Activated CD4-positive, alpha-beta T cell treated with anti-CD3 and anti-CD28 coated beads, Interleukin-2, amount 50 U/mL, for 24 hours (primary cell): Measurements from ENCODE around the gene ADORA2A.

Experiments used
- DNase-seq, 2 donors: peaks; one replicate each; pipeline ENCODE4 v3.0.0-alpha.2; 2020; ENCODE audit warnings: low read depth in 1 of 2, low spot score in 1 of 2

ADORA2A gene

GRCh38 chr22:24431309-24432034, 4.1 kb downstream of the ADORA2A start:
- DNase-seq = no peak

GRCh38 chr22:24432059-24432853, 4.9 kb downstream of the ADORA2A start:
- DNase-seq = no peak

GRCh38 chr22:24433001-24433827, 5.8 kb downstream of the ADORA2A start:
- no peak for DNase-seq

DNA sequence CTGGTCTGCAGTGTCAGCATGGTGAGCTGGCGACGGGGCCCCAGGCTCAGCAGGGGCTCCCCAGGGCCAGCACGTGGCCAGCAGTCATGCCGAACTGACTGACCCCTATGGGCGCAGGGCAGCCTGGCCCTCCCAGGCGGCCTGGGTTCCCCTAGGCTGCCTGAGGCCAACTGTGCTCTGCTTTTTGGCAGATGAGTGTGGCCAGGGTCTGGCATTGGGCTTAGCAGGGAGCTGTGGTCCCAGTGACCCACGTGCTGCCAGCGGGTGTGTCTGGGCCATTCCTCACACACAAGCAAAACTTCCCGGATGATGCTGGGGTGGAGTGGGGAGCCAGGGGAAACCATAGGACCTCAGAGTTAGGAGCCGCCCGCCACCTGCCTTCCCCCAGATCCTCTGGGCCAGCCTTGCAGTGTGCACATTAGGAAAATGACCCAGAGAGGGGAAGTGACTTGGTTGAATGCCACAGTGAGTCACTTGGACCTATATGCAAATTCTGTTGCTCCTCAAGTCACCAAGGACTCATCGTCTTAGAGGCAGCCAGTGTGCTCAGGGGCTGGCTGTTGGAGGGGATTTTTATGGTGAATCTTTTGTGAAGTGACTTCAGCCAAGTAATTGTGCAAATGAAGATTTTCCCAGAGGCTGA, 6.5 kb downstream of the ADORA2A start:
- DNase-seq = no peak

- peak; percentile 60 to 80 for DNase-seq
Measured at GRCh38 chr22:24434471-24435322, 7.3 kb downstream of the ADORA2A start.

GRCh38 chr22:24435323-24435645, 7.9 kb downstream of the ADORA2A start:
- no peak for DNase-seq

DNA sequence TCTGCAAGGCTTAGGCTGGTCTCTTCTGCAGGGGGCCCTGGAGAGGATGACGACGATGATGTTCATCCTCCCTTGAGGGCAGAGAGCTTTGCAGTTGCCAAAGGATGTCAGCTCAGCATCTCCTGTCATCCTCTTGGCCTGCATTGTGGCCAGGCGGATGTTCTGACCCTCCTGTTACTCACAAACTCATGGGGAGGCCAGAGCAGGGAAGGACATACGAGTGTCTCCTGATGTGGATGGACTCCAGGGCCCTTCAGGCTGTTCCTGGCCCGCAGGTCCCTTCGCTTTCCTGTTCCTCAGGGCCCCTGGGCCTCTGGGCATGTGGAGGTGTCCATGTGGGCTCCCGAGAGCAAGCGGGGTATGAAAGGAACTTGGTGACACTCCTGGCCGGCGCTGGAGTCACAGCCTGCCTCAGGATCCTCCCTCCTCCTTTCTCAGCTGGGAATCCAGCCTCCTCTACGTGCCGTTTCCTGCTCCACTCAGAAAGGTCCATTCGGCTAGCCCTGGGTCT, 8.5 kb downstream of the ADORA2A start:
- DNase-seq = no peak

DNA sequence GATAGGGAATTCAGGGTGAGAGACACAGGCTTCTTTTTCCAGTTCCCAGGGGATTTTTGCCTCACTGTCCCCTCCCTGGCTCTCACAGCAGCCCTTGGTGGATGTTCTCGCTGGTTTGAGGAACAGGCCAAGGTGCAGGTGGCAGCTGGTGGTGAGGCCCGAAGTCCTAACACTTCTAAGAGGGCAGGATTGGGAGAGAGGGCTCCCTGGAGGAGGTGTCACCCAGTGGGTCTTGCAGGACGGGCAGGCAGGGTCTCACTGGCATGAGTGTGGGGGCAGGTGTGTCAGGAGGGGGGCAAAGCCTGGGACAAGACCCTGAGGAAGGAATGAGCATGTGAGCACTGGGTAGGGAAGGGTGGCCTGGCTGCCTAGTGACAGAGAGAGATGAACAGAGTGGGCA, 9.2 kb downstream of the ADORA2A start:
- DNase-seq = no peak

- DNase-seq = no peak
Measured at GRCh38 chr22:24437091-24437490, 9.7 kb downstream of the ADORA2A start.

- DNase-seq = no peak
Measured at GRCh38 chr22:24437741-24438328, 10.4 kb downstream of the ADORA2A start.

GRCh38 chr22:24440270-24440717, 12.9 kb downstream of the ADORA2A start:
- no peak for DNase-seq

GRCh38 chr22:24440718-24441405, 13.5 kb downstream of the ADORA2A start:
- no peak for DNase-seq

GRCh38 chr22:24441406-24442351, 14.3 kb downstream of the ADORA2A start:
- no peak for DNase-seq

DNA sequence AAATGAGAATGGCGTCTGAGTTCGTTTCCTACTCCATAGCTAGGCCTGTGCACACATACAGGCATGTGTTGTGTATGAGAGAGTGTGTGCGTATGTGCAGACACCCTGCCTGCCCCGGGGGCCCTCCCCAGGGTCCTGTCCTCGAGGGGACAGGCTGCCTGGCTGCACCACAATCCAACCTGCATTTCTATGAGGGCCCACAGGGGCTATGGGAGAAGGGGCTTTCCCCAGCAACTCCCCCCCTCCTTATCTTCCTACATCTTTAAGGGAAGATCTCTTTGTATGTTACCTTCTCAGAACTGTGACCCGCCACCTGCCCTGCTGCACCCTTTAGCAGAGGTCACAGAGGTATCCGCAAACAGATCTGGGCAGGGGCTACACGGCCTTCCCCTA, 14.9 kb downstream of the ADORA2A start:
- DNase-seq = no peak

DNA sequence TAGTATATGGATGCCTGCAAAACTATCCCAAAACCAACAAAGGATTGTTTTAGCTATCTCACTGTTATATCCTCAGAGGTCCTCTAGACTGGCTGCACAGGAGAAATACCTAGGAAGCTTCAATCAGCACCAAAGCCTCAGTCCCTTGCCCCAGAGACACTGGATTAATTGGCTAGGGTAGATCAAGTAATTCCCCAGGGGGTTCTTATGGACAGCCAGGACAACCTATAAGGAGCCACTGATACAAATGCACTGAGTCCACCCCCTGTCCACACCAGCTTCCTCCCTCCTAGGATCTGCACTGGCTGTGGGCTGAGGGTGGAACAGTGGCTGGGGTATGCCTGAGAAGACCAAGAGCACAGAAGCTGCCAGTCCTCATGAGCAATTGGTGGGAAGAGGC, 16.3 kb downstream of the ADORA2A start:
- no peak for DNase-seq

- no peak for DNase-seq
Measured at GRCh38 chr22:24444251-24444650, 16.9 kb downstream of the ADORA2A start.

DNA sequence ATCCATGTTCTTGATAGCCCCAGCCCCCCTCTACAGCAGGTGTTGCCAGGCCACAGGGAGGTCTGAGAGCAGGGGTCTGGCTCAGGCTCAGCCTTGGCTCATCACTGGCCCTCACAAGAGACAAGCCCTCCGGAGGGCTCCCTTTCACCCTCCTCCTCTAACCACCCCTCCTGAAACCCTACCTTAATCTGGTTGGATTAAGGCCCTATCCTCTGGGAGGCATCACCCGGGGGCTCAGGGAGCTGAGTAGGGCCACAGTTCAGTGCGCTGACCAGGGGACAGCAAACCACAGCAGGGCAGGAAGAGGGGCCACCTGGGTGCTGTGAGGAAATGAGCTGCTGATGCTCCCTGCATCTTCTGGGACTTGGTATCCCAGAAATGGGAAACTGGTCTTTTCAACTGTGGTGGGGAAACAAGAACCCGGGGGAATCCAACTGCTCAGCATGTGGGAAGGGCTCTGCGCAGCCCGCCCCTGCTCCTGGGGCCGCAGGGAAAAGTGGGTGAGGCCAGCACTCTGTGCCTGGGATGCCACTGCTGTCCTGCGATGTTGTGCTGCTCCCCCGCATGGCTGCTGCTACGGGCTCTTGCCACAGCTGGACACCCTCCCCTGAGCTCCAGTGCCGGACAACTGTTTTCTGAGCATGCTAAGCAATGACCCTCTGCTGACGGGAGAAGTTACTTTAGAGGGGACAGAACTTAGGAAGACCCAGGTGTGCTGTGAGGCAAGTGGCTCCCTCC, 17.5 kb downstream of the ADORA2A start:
- DNase-seq = no peak
